ENCODE results near the gene TCF23. TPM values are rescaled to one million over a fixed set of nuclear protein-coding genes. Genes with fewer than 3 reads are reported as not detected.
A peak's percentile ranks its signal among the peaks of the same experiment; 100 is the strongest.

TCF23 gene
- total and polyA plus RNA-seq, 2 of the 4 experiments (the other 2 are of a cell fraction), result not detected

GRCh38 chr2:27162151-27163121 is 13.6 kb downstream of the TCF23 start:
- no peaks in the 10 kb centered on the region for H3K9me1 ChIP-seq (ENCODE audit: insufficient read depth, low read length)
- no peak overlapping the region for H3K56ac ChIP-seq (ENCODE audit: extremely low read depth, insufficient read depth, low read length)
- no peaks in the 10 kb centered on the region for H3K9me3 ChIP-seq (ENCODE audit: control insufficient read depth, insufficient read depth, low read length)
- no peaks in the 10 kb centered on the region for H3K79me1 ChIP-seq (ENCODE audit: low read depth in 1 of 2, low read length in 2 of 2)
- no peak overlapping the region for H3K27ac ChIP-seq (ENCODE audit: insufficient read depth, low read length)
- H3K18ac ChIP-seq (ENCODE audit: low read depth, low read length), result no peak overlapping the region
- H4K5ac ChIP-seq (ENCODE audit: low read depth, low read length), result no peak overlapping the region
- no peak overlapping the region for H2AFZ ChIP-seq (replicated peaks; ENCODE audit: low read length, poor library complexity)
- H3K4me3 ChIP-seq (ENCODE audit: insufficient read depth, low read depth, low read length), result no peak overlapping the region
- H2BK5ac ChIP-seq (ENCODE audit: low read depth, low read length, poor library complexity, severe bottlenecking), result no peak overlapping the region
- H3K14ac ChIP-seq (replicated peaks; ENCODE audit: low read depth, low read length), result no peak overlapping the region
- H2BK20ac ChIP-seq (ENCODE audit: low read depth, low read length), result no peak overlapping the region
- no peak overlapping the region for H4K8ac ChIP-seq (ENCODE audit: low read depth in 2 of 2, low read length in 2 of 2)
- ATAC-seq (ENCODE audit: low read depth) (peak; percentile 73), DNase-seq (peak; percentile 62)
- 70% methylated on average over 7 of the region's 15 CpGs; no CpG with 5 or more reads in 1 of the 2 experiments for WGBS, 2 experiments (ENCODE audit: extremely low coverage in 2 of 2, insufficient read length in 1 of 2)
- dilution Hi-C loops (cut with HindIII; ENCODE audit: low sequenced_read_pairs, unreplicated experiment) (no loop called here), intact Hi-C loops (cut with micrococcal nuclease) (no loop called here), in situ Hi-C loops (cut with MboI; ENCODE audit: low sequenced_read_pairs) (no loop called here)
- H2AK9ac ChIP-seq (replicated peaks; ENCODE audit: low read depth, low read length, poor library complexity), result no peak overlapping the region
- TF ChIP-seq BHLHE40 (IDR thresholded peaks at IDR 0.05; ENCODE audit: low read depth, low read length) (no peak), USF2 (IDR thresholded peaks at IDR 0.05; ENCODE audit: low read depth, low read length) (no peak), RCOR1 (IDR thresholded peaks at IDR 0.05; ENCODE audit: insufficient replicate concordance, low read length) (no peak), RAD21 (IDR thresholded peaks at IDR 0.05; ENCODE audit: low read length) (no peak), RFX5 (IDR thresholded peaks at IDR 0.05; ENCODE audit: low read depth, low read length) (no peak), MAFK (IDR thresholded peaks at IDR 0.05; ENCODE audit: low read depth, low read length) (peak; percentile 19; the same call in 1 of the 2 replicates), CEBPB (IDR thresholded peaks at IDR 0.05; ENCODE audit: low read depth, low read length) (peak; percentile 22; the same call in 1 of the 2 replicates)
- ChIA-PET POLR2A (ENCODE audit: unreplicated experiment) (no interaction called here), CTCF (interaction anchor here (0.6 kb wide), 1 partner anchor 13 kb away, joined by 3 read pairs; no protein-coding TSS in a partner anchor)
- no peak overlapping the region for H3K9ac ChIP-seq (ENCODE audit: low read depth, low read length)
- H2BK120ac ChIP-seq (ENCODE audit: low read depth, low read length), result no peak overlapping the region
- no peak overlapping the region for H2BK15ac ChIP-seq (ENCODE audit: low read depth, low read length)
- H3K27me3 ChIP-seq (ENCODE audit: control insufficient read depth, insufficient read depth, low read length), result peaks cover 29% of the 10 kb centered on the region
- no TSS peak for BruUV-seq (replicated peaks)
- H3K36me3 ChIP-seq (ENCODE audit: control insufficient read depth, insufficient read depth, low read length), result no peaks in the 10 kb centered on the region
- H3K4me2 ChIP-seq (ENCODE audit: low read depth, low read length), result no peak overlapping the region
- no peak overlapping the region for H2AK5ac ChIP-seq (ENCODE audit: low read depth, low read length)
- H3K4me1 ChIP-seq (ENCODE audit: control insufficient read depth, insufficient read depth, low read length), result no peaks in the 10 kb centered on the region
- H4K20me1 ChIP-seq (ENCODE audit: insufficient read depth, low read length), result no peaks in the 10 kb centered on the region
- H3K4ac ChIP-seq (ENCODE audit: low read depth, low read length), result no peak overlapping the region
- no peak overlapping the region for H4K91ac ChIP-seq (ENCODE audit: insufficient read depth, low read depth, low read length)
- no peak overlapping the region for H3K23ac ChIP-seq (ENCODE audit: low read depth, low read length)
